Prostate gland (tissue), 2 donors: ENCODE measurements around the gene TFF2.

ENCODE experiments used
- POLR2AphosphoS5 ChIP-seq: sonication (generic); formaldehyde crosslinking; IDR thresholded peaks from one replicate; pipeline ENCODE4 v1.6.1; 2017; ENCODE audit warnings: antibody characterized with exemption
- TF ChIP-seq, protein P1 (sequence below), 4 experiments: fragments of 200-600 bp in 2 of 4; fragments of 450-650 bp in 2 of 4; sonication (generic) in 2 of 4; IDR thresholded peaks; 1 replicate in 3 of 4; 2 replicates in 1 of 4; pipeline ENCODE4 v1.5.1; 2016 to 2019; ENCODE audit warnings: antibody characterized with exemption in 4 of 4, mild to moderate bottlenecking in 2 of 4, moderate library complexity in 2 of 4

DNA sequence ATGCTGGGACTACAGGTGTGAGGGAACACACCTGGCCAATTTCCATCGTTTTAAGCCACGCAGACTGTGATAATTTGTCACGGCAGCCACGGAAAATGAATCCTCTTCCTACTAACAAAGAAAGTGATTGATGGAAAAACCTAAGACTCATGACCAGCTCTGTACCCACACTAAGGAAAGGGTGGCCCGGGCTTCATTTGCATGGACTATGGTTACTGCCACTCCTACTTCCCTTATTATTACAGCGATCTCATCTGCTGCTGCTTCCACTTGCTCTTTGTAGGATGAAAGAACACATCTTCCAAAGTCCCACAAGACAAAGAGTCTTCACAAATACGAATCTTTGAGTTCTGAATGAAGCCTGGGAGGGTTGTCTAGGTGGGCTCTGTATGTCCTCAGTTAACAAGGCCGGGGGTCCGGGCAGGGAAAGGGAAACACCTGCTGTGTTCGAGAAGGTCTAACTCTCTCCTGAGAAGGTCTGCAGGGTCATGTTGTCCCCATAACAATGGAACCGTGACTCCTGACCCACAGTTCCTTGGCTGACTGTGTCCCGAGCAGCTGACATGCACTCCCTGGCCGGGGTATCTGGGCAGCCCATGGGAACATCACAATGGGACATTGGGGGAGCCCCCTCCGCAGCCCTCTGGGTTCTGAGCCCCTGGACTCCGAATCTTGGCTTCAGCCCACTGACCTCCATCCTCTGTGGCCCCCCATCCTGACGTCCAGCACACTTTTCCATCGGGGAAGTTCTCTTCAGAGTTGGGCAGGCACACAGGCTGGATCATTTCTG is 28.8 kb upstream of the TFF2 start:
- TF ChIP-seq, protein P1, sequence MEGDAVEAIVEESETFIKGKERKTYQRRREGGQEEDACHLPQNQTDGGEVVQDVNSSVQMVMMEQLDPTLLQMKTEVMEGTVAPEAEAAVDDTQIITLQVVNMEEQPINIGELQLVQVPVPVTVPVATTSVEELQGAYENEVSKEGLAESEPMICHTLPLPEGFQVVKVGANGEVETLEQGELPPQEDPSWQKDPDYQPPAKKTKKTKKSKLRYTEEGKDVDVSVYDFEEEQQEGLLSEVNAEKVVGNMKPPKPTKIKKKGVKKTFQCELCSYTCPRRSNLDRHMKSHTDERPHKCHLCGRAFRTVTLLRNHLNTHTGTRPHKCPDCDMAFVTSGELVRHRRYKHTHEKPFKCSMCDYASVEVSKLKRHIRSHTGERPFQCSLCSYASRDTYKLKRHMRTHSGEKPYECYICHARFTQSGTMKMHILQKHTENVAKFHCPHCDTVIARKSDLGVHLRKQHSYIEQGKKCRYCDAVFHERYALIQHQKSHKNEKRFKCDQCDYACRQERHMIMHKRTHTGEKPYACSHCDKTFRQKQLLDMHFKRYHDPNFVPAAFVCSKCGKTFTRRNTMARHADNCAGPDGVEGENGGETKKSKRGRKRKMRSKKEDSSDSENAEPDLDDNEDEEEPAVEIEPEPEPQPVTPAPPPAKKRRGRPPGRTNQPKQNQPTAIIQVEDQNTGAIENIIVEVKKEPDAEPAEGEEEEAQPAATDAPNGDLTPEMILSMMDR (IDR thresholded peaks at IDR 0.05): no peak
- TF ChIP-seq POLR2AphosphoS5: no peak
